Fibroblast of lung (primary cell): ENCODE measurements around the gene POU2F2. TPM values are rescaled to one million over a fixed set of nuclear protein-coding genes. Genes with fewer than 3 reads are reported as not detected.

Experiments used
- DNase-seq, 2 donors: peaks; one replicate each; pipeline versions ENCODE4 v3.0.0 to v3.0.0-alpha.2; 2010; ENCODE audit warnings: low read depth in 2 of 2
- H2AFZ ChIP-seq: 2 replicates; pipeline ENCODE4 v1.5.1; 2012; ENCODE audit warnings: low read length, control low read depth, inconsistent platforms
- H3K27ac ChIP-seq: 2 replicates; pipeline ENCODE4 v1.5.1; 2011; ENCODE audit warnings: low read length, control low read depth; ENCODE audit not compliant: insufficient read depth
- H3K27me3 ChIP-seq: 2 replicates; pipeline ENCODE4 v1.5.1; 2011; ENCODE audit warnings: mild to moderate bottlenecking, low read length; ENCODE audit not compliant: control insufficient read depth, insufficient read depth
- H3K36me3 ChIP-seq: 2 replicates; pipeline ENCODE4 v1.5.1; 2011; ENCODE audit warnings: low read length; ENCODE audit not compliant: control insufficient read depth, insufficient read depth
- H3K4me1 ChIP-seq: 2 replicates; pipeline ENCODE4 v1.5.1; 2011; ENCODE audit warnings: low read length; ENCODE audit not compliant: control insufficient read depth, insufficient read depth; ENCODE audit errors: extremely low read depth
- H3K4me2 ChIP-seq: 2 replicates; pipeline ENCODE4 v1.5.1; 2011; ENCODE audit warnings: low read length, control low read depth; ENCODE audit not compliant: insufficient read depth; ENCODE audit errors: extremely low read depth
- H3K4me3 ChIP-seq, 4 experiments: fragments of 200-600 bp in 1 of 4; sonication (generic) in 1 of 4; replicated peaks in 1 of 4; 2 replicates each; pipeline ENCODE4 v1.5.1; 2011 to 2016; ENCODE audit warnings: low read length in 4 of 4, low read depth in 3 of 4, mild to moderate bottlenecking in 3 of 4, control low read depth in 2 of 4, inconsistent platforms in 1 of 4, mixed read lengths in 1 of 4; ENCODE audit not compliant: insufficient read depth in 1 of 4; ENCODE audit errors: control extremely low read depth in 1 of 4
- H3K79me2 ChIP-seq: 2 replicates; pipeline ENCODE4 v1.5.1; 2012; ENCODE audit warnings: mild to moderate bottlenecking, low read length, inconsistent platforms; ENCODE audit not compliant: control insufficient read depth, insufficient read depth
- H3K9ac ChIP-seq: 2 replicates; pipeline ENCODE4 v1.5.1; 2011; ENCODE audit warnings: mild to moderate bottlenecking, low read length, control low read depth; ENCODE audit not compliant: insufficient read depth
- H3K9me3 ChIP-seq: 2 replicates; pipeline ENCODE4 v1.5.1; 2012; ENCODE audit warnings: low read depth, low read length; ENCODE audit not compliant: control insufficient read depth, insufficient read depth
- H4K20me1 ChIP-seq: 2 replicates; pipeline ENCODE4 v1.5.1; 2011; ENCODE audit warnings: low read length; ENCODE audit not compliant: control insufficient read depth, insufficient read depth; ENCODE audit errors: extremely low read depth
- CTCF ChIP-seq, 2 donors: IDR thresholded peaks in 1 of 2; conservative IDR thresholded peaks in 1 of 2; 1 replicate in 1 of 2; 2 replicates in 1 of 2; pipeline ENCODE4 v1.5.1; 2011 to 2012; ENCODE audit warnings: low read length in 2 of 2, control low read depth in 1 of 2, inconsistent platforms in 1 of 2, low read depth in 1 of 2, mild to moderate bottlenecking in 1 of 2
- EZH2 ChIP-seq: IDR thresholded peaks from 2 replicates; pipeline ENCODE4 v1.5.1; 2012; ENCODE audit warnings: low read length, control low read depth, mild to moderate bottlenecking; ENCODE audit errors: missing control alignments
- polyA plus RNA-seq, 2 donors: library from polyadenylated mRNA; depleted of rRNA in 1 of 2; stranded (reverse) in 1 of 2; unstranded in 1 of 2; fragments of >200 nt; gene quantifications; 2 replicates each; pipeline ENCODE4 v1.2.1, GENCODE V29; 2011 to 2012; ENCODE audit warnings: missing spikeins in 1 of 2
- total RNA-seq: library from RNA; depleted of rRNA; stranded (reverse); fragments of >200 nt; gene quantifications from 2 replicates; pipeline ENCODE4 v1.2.1, GENCODE V29; 2014

POU2F2 gene
- total and polyA plus RNA-seq, 2 donors (not counting 1 experiment from before 2014, with no cell fraction given) = 0.17 to 0.31 TPM

DNA sequence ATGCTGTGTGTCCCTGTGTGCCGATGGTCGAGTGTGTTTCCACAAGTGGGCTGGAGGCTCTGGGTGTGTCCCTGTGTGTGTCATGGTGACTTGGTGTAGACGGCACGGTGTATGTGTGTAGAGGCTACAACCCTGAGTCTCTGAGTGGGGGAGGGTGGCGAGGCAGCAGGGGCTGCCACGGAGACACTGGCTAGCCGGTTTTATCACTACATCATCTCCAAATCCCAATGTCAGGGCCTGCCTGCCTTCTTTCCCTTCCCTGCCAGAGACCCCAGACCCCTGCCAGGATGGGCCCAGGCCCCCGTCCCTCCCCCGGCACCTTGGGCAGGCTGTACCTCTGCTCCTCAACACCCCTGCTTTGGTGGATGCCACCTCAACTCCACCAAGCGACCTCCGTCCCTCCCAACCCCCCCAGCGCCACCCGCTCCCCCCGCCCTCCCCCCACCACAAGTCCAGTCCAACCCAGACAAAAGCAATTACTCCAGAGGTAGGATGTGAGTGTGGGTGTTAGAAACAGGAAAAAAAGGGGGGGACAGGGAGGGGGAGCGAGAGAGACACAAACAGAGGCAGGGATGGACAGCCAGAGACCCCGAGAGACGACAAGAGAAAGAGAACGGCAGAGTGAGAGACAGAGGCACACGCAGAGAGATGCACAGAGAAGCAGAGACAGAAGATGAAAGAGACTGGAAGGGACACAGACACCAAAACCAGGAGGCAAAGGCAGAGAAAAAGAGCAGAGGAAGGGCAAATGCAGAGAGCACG is 21.6 kb upstream of the POU2F2 start:
- Histone ChIP-seq H3K4me3 (no peak overlapping the region), H3K27me3 (peaks cover 64% of the 10 kb centered on the region), H3K9ac (no peak overlapping the region), H4K20me1 (no peaks in the 10 kb centered on the region), H3K27ac (no peak overlapping the region), H3K4me1 (no peaks in the 10 kb centered on the region), H3K36me3 (no peaks in the 10 kb centered on the region), H3K79me2 (no peaks in the 10 kb centered on the region), H2AFZ (no peak overlapping the region), H3K9me3 (no peaks in the 10 kb centered on the region), H3K4me2 (no peak overlapping the region)
- TF ChIP-seq CTCF (conservative IDR thresholded peaks at IDR 0.05 in 1 of 2, IDR thresholded peaks at IDR 0.05 in 1 of 2; ENCODE audit: low read depth in 1 of 2, low read length in 2 of 2) (no peak), EZH2 (no peak)
- DNase-seq = no peak

- Histone ChIP-seq H3K9ac (no peak overlapping the region), H3K9me3 (no peaks in the 10 kb centered on the region), H3K36me3 (no peaks in the 10 kb centered on the region), H3K4me1 (no peaks in the 10 kb centered on the region), H3K79me2 (no peaks in the 10 kb centered on the region), H4K20me1 (no peaks in the 10 kb centered on the region), H2AFZ (no peak overlapping the region), H3K27ac (no peak overlapping the region), H3K4me2 (no peak overlapping the region), H3K4me3 (no peak overlapping the region), H3K27me3 (peaks cover 66% of the 10 kb centered on the region)
- no peak for DNase-seq
- no peak for TF ChIP-seq CTCF (conservative IDR thresholded peaks at IDR 0.05 in 1 of 2, IDR thresholded peaks at IDR 0.05 in 1 of 2; ENCODE audit: low read depth in 1 of 2, low read length in 2 of 2)
- TF ChIP-seq EZH2 = no peak
These were observed 20.8 kb upstream of the POU2F2 start for GRCh38 chr19:42152910-42153671.
